Lung microvascular endothelial cell (primary cell): ENCODE results near the gene CSNK2A2. TPM values are rescaled to one million over a fixed set of nuclear protein-coding genes. Genes with fewer than 3 reads are reported as not detected.
A peak's percentile ranks its signal among the peaks of the same experiment; 100 is the strongest.

Experiments used
- DNase-seq, 2 donors: peaks; one replicate each; pipeline versions ENCODE4 v3.0.0 to v3.0.0-alpha.2; 2010; ENCODE audit warnings: low read depth in 2 of 2
- total RNA-seq: library from RNA; depleted of rRNA; stranded (reverse); fragments of >200 nt; gene quantifications from 2 replicates; pipeline ENCODE4 v1.2.1, GENCODE V29; 2014

The CSNK2A2 gene
- 21.6 and 26.6 TPM in 2 replicates for total RNA-seq

DNA sequence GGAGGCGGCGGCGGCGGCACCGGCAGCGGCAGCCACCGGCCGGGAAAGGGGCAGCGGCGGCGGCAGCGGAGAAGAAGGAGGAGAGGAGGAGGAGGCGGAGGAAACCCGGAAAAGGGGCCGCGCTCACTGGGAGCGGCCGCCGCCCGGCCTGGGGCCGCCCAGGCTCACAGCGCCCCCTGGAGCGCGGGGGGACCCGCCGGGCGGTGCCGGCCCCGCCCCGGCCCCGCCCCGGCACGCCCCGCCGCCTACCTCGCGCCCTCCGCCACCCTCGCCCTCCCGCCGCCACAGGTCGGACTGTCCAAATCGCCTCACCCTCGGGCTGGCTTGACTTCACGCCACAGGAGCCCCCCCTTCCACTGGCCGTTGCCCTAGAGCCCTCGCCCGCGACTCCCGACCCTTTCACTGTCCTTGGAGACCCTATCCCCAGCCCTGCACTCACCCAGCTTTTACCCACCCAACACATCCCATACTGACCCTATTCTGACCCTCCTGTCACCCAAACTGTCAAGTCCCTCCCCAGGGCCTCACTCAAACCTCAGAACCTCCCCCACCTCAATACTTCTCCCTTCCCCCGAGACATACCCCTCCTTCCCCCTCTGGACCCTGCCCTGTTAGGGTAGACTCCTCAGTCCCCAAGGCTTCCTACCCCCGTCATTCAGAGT, at the start of gene CSNK2A2:
CSNK2A2 (minus strand) TSS at position 85 of the 662 bp plus-strand sequence. CDS start 370 bp downstream, outside the sequence.
- peak; percentile 66 to 74 for DNase-seq

DNA sequence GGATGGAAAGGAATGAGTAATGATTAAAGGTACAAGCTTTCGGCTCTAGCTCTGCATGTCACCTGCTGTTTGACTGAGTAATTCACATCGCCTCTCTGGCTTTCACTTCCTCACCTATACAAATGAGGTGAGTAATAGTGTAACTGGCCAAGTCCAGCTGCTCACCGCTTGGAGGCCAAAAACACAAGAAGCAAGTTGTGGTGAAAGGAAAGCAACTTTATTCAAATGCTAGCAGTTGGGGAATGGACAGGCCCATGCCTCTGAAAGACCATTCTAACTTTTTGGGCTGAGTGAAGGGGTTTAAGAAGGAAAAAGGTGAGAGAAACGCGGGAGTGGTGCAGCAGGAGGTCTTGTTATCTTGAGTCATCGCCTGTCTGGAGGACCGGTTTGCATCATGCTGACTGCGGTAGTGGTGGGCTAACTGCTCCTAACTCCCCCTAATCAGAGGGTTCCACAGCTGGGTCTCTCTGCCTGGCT, 45.7 kb upstream of the CSNK2A2 start:
- no peak for DNase-seq

- no peak for DNase-seq
Observed at GRCh38 chr16:58236831-58237230, 38.9 kb upstream of the CSNK2A2 start.

GRCh38 chr16:58236231-58236690, 38.4 kb upstream of the CSNK2A2 start:
- DNase-seq, result peak; percentile 48 to 58

DNA sequence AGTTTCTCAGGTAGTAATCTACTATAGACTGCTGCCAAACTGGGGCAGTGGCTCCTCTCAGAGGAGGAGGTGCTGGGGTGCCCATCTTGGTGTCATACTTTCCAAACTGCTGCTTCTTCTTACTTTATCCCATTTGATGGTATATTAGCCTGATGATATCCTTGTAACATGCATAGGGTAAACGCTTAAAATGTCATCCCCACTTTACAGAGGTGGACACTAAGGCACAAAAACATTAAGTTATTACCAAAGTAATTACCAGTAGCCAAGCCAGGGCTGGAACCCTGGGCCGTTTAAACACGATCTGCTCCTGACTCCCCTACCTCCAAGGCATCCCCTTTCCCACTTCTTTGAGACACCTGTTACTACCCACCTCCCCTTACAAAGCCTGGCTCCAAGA, 37.8 kb upstream of the CSNK2A2 start:
- no peak for DNase-seq

GRCh38 chr16:58234831-58235595, 37.1 kb upstream of the CSNK2A2 start:
- DNase-seq, result no peak

DNA sequence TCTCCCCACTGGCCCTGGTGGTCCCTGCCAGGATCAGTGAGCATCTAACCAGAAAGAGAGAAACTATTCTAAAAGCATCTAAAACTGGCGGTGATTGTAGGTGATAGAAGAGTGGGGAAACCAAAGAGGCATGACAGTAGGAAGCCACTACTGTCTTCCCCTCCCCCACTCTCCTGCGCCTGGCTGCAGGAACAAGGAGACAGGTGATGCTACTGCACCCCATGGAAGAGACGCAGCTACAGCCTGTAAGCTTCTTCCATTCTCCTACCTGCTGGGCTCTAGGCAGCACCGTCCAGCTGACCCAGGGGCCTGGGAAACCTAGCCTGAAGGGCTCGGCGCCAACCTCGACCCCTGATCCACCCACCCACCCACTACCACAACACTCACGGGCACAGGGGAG, 32.4 kb upstream of the CSNK2A2 start:
- DNase-seq, result no peak

- DNase-seq, result no peak
Observed at GRCh38 chr16:58226790-58227189, 28.9 kb upstream of the CSNK2A2 start.

DNA sequence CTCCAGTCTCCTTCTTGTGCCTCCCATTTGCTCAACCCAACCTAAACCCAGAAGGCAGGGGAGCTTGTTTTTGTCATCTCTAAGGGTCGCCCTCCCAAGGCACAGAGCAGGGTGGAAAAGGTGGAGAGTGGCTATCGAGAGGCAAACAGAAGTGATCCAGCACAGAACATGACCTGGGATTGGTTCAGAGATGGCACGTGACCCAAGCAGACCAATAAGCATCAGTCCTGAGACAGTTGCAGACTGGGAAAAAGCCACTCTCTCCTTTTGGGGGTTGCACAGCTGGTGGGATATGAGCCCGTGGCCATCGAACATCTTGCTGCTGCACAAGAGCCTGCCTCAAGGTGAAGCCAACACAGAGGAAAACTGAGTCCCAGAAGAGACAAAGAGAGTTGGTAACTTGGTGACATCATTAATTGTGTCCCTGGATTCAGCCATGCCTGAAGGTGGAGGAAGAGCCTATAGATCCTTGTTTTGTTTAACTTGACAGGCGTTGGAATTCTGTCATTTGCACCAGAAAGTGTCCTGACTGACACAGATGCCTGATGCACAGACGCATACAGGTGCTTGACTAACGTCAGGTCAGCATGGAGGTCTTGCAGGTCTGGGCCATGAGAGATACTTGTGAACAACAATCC, 28.2 kb upstream of the CSNK2A2 start:
- DNase-seq, result no peak

DNA sequence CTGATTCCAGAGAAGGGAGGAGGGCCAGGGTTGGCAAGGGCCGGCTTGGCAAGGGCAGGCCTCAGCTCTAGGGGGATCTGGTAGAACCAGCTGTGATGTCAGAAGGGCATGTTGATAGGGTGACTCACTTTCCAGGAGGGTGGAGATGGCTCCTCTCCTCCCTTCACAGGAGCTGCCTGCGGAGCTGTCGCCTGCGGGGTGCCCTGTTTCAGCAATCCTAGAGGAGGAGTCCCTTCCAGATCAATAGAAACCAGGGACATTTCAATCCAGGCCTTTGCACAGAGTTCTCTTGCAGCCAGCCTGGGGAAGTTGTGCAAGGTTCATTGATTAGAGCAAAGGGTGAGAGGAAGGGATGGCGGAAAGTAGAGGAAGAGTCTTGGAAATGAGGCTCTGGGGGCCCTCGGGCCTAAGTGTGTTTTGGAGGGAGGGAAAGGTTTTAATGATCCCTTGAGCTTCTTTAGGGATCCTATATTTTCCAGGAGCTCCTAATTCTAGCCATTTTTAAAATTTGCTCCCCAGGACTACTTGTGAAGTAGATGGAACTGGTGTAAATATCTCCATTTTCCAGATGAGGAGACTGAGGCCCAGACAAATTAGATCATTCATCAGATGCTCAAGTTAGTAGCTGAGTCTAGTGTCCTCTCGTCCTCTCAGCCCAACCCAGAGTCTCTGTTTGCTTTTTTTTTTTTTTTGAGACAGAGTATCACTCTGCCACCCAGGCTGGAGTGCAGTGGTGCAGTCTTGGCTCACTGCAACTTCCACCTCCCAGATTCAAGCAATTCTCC, 24.8 kb upstream of the CSNK2A2 start:
- no peak for DNase-seq

DNA sequence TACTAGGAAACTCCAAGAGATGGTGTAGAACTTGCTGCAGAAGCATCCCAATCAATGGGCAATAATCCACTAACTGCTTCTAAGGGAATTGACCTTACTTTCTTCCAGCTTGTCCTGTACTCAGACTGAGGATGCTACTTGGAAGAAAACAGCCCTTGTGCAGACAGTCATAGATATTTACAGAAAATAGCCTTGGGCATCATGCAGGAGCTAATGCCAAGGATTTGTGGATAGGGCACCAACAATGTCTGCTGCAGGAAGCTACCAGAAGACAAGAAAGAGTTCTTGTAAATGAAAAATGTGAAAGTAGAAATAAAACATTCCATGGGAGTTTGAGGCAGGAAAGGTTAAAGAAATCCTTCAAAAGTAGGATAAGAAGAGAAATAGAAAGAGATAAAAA, 21.5 kb upstream of the CSNK2A2 start:
- no peak for DNase-seq

GRCh38 chr16:58218786-58219185, 20.9 kb upstream of the CSNK2A2 start:
- DNase-seq, result no peak

GRCh38 chr16:58217311-58217925, 19.5 kb upstream of the CSNK2A2 start:
- no peak for DNase-seq

DNA sequence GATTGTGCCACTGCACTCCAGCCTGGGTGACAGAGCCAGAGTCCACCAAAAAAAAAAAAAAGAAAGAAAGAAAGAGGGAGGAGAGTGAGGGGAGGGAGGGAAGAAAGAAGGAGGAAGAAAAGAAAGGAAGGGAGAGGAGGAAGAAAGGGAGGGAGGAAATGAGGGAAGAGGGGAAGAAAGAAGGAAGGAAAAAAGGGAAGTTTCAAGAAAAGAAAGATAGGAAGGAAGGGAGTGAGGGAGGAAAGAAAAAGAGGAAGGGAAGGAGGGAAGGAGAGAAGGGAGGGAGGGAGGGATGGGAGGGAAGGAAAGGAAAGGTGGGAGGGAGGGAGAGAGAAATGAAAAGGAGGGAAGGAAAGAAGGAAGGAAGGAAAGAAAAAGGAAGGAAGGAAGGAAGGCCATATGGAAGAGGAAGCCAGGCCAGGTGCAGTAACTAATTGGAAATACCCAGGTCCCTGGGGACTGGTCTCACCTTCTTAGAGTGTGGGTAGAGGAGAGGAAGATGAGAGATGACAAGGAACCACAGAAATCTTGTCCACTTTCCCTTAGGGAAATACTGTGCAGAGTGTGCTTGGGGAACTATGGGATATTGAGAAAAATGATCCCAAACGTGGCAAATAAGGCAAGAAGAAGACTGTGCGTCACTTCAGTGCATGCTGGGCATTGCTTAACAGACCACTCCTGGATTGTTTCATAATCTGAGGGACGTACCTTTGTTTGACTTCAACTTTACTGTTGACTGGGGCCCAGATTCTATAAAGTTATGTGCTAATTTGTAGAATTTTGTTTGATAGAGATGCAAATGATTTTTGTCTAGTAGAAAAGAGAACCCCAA, 15.1 kb upstream of the CSNK2A2 start:
- no peak for DNase-seq

- DNase-seq, result no peak
Observed at GRCh38 chr16:58211846-58212245, 13.9 kb upstream of the CSNK2A2 start.

- DNase-seq, result peak in 1 of 2 donors; percentile 17
Observed at GRCh38 chr16:58211245-58211644, 13.3 kb upstream of the CSNK2A2 start.

- no peak for DNase-seq
Observed at GRCh38 chr16:58205276-58206036, 7.5 kb upstream of the CSNK2A2 start.

DNA sequence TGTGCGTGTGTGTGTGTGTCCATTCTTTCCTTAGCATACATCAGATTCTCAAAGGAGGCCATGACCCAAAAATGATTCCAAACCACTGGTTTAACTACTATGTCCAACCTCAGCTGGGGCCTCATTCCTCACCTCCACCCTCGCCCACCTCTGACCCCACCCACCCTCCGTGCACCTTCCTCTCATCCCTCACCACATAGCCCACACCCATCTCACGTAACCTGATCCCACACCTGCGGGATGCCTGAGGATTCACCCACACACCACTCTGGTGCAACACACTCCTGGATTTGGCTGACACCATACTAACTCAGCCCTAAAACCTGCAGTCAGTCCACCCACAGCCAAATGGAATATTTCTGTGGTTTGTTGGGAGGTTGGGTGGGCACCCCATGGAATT, 3.3 kb upstream of the CSNK2A2 start:
- no peak for DNase-seq

- DNase-seq, result no peak
Observed at GRCh38 chr16:58200004-58200797, 2.3 kb upstream of the CSNK2A2 start.
